WTC11 (cell line): ENCODE results near the gene NEURL3. TPM values are rescaled to one million over a fixed set of nuclear protein-coding genes. Genes with fewer than 3 reads are reported as not detected.
A peak's percentile ranks its signal among the peaks of the same experiment; 100 is the strongest.

Experiments
- ATAC-seq: fragments of 200-7000 bp; cut with Tn5 transposase; 2 replicates; pipeline ENCODE4 v1.10.0; 2021; ENCODE audit warnings: mild to moderate bottlenecking, moderate library complexity
- CTCF ChIA-PET: fragments of 300-600 bp; sonication (Branson Sonifier 250); formaldehyde crosslinking; loops from one replicate; lab custom pipeline; 2021; ENCODE audit warnings: antibody characterized with exemption; lab: Charles Lee
- POLR2A ChIA-PET: fragments of 350-600 bp; sonication (Branson Sonifier 250); formaldehyde crosslinking; loops from one replicate; lab custom pipeline; 2021; ENCODE audit warnings: antibody characterized with exemption; lab: Charles Lee
- DNase-seq: peaks from one replicate; pipeline ENCODE4 v3.0.0; 2021; ENCODE audit warnings: low spot score
- H3K27ac Mint-ChIP-seq: 2 replicates; pipeline ENCODE4 v1.8.0; 2021; ENCODE audit warnings: mixed read lengths
- H3K27me3 Mint-ChIP-seq: 2 replicates; pipeline ENCODE4 v1.8.0; 2021; ENCODE audit warnings: low read depth, mild to moderate bottlenecking, moderate library complexity, mixed read lengths
- H3K36me3 Mint-ChIP-seq: 2 replicates; pipeline ENCODE4 v1.8.0; 2021; ENCODE audit warnings: mixed read lengths
- H3K4me1 Mint-ChIP-seq: 2 replicates; pipeline ENCODE4 v1.8.0; 2022; ENCODE audit warnings: mixed read lengths
- H3K4me3 Mint-ChIP-seq: 2 replicates; pipeline ENCODE4 v1.8.0; 2021; ENCODE audit warnings: mild to moderate bottlenecking, moderate library complexity, mixed read lengths
- H3K9me3 Mint-ChIP-seq: 2 replicates; pipeline ENCODE4 v1.8.0; 2021; ENCODE audit warnings: mixed read lengths
- ELF4 ChIP-seq: sonication (generic); formaldehyde crosslinking; IDR thresholded peaks from 2 replicates; pipeline ENCODE4 v1.8.1; 2022; ENCODE audit warnings: low read depth, mild to moderate bottlenecking, moderate library complexity, missing genetic modification reagents
- ESRRA ChIP-seq: sonication (generic); formaldehyde crosslinking; IDR thresholded peaks from 2 replicates; pipeline ENCODE4 v1.8.1; 2022; ENCODE audit warnings: mild to moderate bottlenecking, missing genetic modification reagents, borderline replicate concordance
- GRHL2 ChIP-seq: fragments of 250-450 bp; sonication (Bioruptor Pico); IDR thresholded peaks from 2 replicates; pipeline ENCODE4 v1.8.0; 2022; ENCODE audit warnings: mild to moderate bottlenecking, moderate library complexity; ENCODE audit not compliant: insufficient replicate concordance, severe bottlenecking
- KAT7 ChIP-seq: sonication (generic); formaldehyde crosslinking; IDR thresholded peaks from 2 replicates; pipeline ENCODE4 v1.8.1; 2023; ENCODE audit warnings: missing genetic modification reagents, mild to moderate bottlenecking, borderline replicate concordance
- NFYB ChIP-seq: sonication (generic); formaldehyde crosslinking; conservative IDR thresholded peaks from 2 replicates; pipeline ENCODE4 v1.8.0; 2022; ENCODE audit warnings: low read depth, missing genetic modification reagents
- RELA ChIP-seq: sonication (generic); formaldehyde crosslinking; IDR thresholded peaks from 2 replicates; pipeline ENCODE4 v1.8.1; 2022; ENCODE audit warnings: missing genetic modification reagents, mild to moderate bottlenecking, borderline replicate concordance
- RORB ChIP-seq: fragments of 250-450 bp; sonication (Bioruptor Pico); IDR thresholded peaks from 2 replicates; pipeline ENCODE4 v1.9.0; 2021; ENCODE audit warnings: mild to moderate bottlenecking
- SMAD4 ChIP-seq: sonication (generic); formaldehyde crosslinking; IDR thresholded peaks from 2 replicates; pipeline ENCODE4 v1.8.0; 2022; ENCODE audit warnings: mild to moderate bottlenecking, missing genetic modification reagents
- SP1 ChIP-seq: sonication (generic); formaldehyde crosslinking; conservative IDR thresholded peaks from 2 replicates; pipeline ENCODE4 v1.8.1; 2022; ENCODE audit warnings: missing genetic modification reagents
- ZNF121 ChIP-seq: sonication (generic); formaldehyde crosslinking; IDR thresholded peaks from 2 replicates; pipeline ENCODE4 v1.8.0; 2023; ENCODE audit warnings: missing genetic modification reagents
- ZNF138 ChIP-seq: sonication (generic); formaldehyde crosslinking; conservative IDR thresholded peaks from 2 replicates; pipeline ENCODE4 v1.8.1; 2022; ENCODE audit warnings: mild to moderate bottlenecking, moderate library complexity, missing genetic modification reagents
- ZNF416 ChIP-seq: fragments of 250-450 bp; sonication (Bioruptor Pico); IDR thresholded peaks from 2 replicates; pipeline ENCODE4 v1.9.0; 2021; ENCODE audit warnings: mild to moderate bottlenecking, inconsistent platforms
- ZNF671 ChIP-seq: fragments of 250-450 bp; sonication (Bioruptor Pico); IDR thresholded peaks from 2 replicates; pipeline ENCODE4 v1.8.0; 2021; ENCODE audit warnings: mild to moderate bottlenecking
- total RNA-seq: library from RNA; stranded (reverse); gene quantifications from 3 replicates; pipeline ENCODE4 v1.2.3, GENCODE V29; 2021
- TF ChIP-seq, protein P1 (sequence below): sonication (generic); formaldehyde crosslinking; IDR thresholded peaks from 2 replicates; pipeline ENCODE4 v1.8.1; 2022; ENCODE audit warnings: mild to moderate bottlenecking, moderate library complexity, missing genetic modification reagents
- TF ChIP-seq, protein P2 (sequence below): sonication (generic); formaldehyde crosslinking; IDR thresholded peaks from 2 replicates; pipeline ENCODE4 v1.8.1; 2022; ENCODE audit warnings: low read depth, missing genetic modification reagents, borderline replicate concordance
- TF ChIP-seq, protein P3 (sequence below): sonication (generic); formaldehyde crosslinking; IDR thresholded peaks from 2 replicates; pipeline ENCODE4 v1.8.0; 2022; ENCODE audit warnings: mild to moderate bottlenecking, missing genetic modification reagents
- TF ChIP-seq, protein P4 (sequence below): sonication (generic); formaldehyde crosslinking; conservative IDR thresholded peaks from 2 replicates; pipeline ENCODE4 v1.8.1; 2023; ENCODE audit warnings: mild to moderate bottlenecking, low read depth, missing genetic modification reagents, moderate library complexity
- TF ChIP-seq, protein P5 (sequence below): sonication (generic); formaldehyde crosslinking; IDR thresholded peaks from 2 replicates; pipeline ENCODE4 v1.8.0; 2022; ENCODE audit warnings: mild to moderate bottlenecking, missing genetic modification reagents
- TF ChIP-seq, protein P6 (sequence below): sonication (generic); formaldehyde crosslinking; IDR thresholded peaks from 2 replicates; pipeline ENCODE4 v1.8.1; 2023; ENCODE audit warnings: mild to moderate bottlenecking, missing genetic modification reagents, moderate library complexity

The NEURL3 gene
- total RNA-seq, 1 experiment from 2014 or later: not detected

DNA sequence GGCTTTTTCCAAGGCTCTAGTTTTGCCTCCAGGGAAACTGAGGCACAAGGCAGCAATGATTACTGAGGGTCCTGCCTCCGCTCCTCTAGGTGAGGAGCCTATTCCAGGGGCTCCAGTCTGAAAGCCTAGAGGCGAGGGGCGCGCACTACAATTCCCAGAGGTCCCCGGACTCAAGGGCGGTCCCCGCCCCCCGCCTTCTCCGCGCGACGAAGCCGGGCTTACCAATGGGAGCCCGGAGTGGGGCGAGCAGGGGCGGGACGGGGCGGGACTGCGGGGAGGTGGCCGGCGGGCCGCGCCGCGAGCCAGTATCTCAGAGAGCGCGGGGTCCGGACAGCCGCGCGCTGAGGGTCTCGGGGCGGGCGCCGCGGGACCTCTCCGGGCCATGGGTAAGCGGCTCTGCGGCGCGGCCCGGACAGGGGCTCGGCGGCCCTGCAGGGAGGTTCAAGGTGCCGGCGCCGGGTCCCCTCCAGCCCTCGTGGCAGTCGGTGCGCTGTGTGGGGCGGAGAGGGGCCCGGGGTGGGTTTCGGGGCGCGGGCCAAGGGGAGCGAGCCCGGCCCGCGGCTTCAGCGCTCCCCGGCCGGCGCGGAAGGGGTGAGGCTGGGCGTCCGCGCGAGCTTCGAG is 31.4 kb upstream of the NEURL3 start, which contains the start of gene ARID5A:
Gene ARID5A, plus strand, starts transcription at position 308 of the 621 bp plus-strand sequence. Its CDS starts 75 bp downstream, at position 383.
- Mint-ChIP-seq H3K27ac (no peak within 1 kb of the TSS), H3K36me3 (no peaks in the 10 kb centered on the region), H3K4me3 (peak within 1 kb of the TSS; percentile 82), H3K4me1 (peaks cover 58% of the 10 kb centered on the region), H3K27me3 (peaks cover 19% of the 10 kb centered on the region), H3K9me3 (no peaks in the 10 kb centered on the region)
- DNase-seq (peak; percentile 96), ATAC-seq (peak; percentile 76)
- CTCF ChIA-PET: interaction anchor here (1.1 to 6.7 kb wide), 4 partner anchors 8 to 26 kb away, joined by 3 to 117 read pairs (median 62); no protein-coding TSS in a partner anchor
- TF ChIP-seq NFYB (CRISPR knock-in tag): peak; percentile 77
- TF ChIP-seq RELA: no peak
- TF ChIP-seq RORB (CRISPR knock-in tag): no peak
- TF ChIP-seq, protein P1, sequence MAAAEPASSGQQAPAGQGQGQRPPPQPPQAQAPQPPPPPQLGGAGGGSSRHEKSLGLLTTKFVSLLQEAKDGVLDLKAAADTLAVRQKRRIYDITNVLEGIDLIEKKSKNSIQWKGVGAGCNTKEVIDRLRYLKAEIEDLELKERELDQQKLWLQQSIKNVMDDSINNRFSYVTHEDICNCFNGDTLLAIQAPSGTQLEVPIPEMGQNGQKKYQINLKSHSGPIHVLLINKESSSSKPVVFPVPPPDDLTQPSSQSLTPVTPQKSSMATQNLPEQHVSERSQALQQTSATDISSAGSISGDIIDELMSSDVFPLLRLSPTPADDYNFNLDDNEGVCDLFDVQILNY (CRISPR knock-in tag): 0 out of 2 replicates have a peak, but pooled peaks have one; percentile 39
- peak; percentile 98 for TF ChIP-seq SP1 (CRISPR knock-in tag)
- POLR2A ChIA-PET: interaction anchor here (1.4 to 2.5 kb wide), 2 partner anchors 11 to 14 kb away, joined by 3 to 9 read pairs; no protein-coding TSS in a partner anchor

DNA sequence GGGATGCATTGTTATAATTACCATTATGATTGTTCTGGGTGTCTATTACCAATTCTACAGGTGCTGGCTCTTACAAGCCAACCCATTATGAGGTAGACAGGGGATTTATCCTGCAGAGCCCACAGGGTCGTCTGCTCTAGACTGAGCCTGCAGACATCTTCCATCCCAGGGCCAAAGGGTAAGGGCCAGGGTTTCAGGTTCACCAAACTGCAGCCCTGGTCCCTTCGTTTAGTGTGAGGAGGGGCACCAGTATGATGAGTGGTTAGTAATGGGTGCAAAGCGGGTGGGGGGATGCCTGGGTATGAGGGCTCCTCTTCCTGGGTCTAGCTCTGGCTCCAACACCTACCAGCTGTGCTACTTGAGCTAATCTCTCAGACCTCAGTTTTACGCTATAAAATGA is 30.2 kb upstream of the NEURL3 start:
- no peak overlapping the region for H3K27ac Mint-ChIP-seq
- CTCF ChIA-PET: interaction anchor here (0.6 to 6.7 kb wide), 9 partner anchors 8 to 214 kb away, joined by 3 to 64 read pairs (median 4); no protein-coding TSS in a partner anchor
- ATAC-seq: no peak
- POLR2A ChIA-PET: interaction anchor here (0.5 to 0.6 kb wide), 3 partner anchors 243 to 1650 kb away, joined by 3 to 4 read pairs (median 3); no protein-coding TSS in a partner anchor
- no peaks in the 10 kb centered on the region for H3K9me3 Mint-ChIP-seq
- H3K4me1 Mint-ChIP-seq: peaks cover 51% of the 10 kb centered on the region
- H3K36me3 Mint-ChIP-seq: no peaks in the 10 kb centered on the region
- DNase-seq: no peak
- H3K27me3 Mint-ChIP-seq: peaks cover 23% of the 10 kb centered on the region
- no peak for TF ChIP-seq KAT7
- no peak for TF ChIP-seq ELF4 (CRISPR knock-in tag)
- TF ChIP-seq, protein P2, sequence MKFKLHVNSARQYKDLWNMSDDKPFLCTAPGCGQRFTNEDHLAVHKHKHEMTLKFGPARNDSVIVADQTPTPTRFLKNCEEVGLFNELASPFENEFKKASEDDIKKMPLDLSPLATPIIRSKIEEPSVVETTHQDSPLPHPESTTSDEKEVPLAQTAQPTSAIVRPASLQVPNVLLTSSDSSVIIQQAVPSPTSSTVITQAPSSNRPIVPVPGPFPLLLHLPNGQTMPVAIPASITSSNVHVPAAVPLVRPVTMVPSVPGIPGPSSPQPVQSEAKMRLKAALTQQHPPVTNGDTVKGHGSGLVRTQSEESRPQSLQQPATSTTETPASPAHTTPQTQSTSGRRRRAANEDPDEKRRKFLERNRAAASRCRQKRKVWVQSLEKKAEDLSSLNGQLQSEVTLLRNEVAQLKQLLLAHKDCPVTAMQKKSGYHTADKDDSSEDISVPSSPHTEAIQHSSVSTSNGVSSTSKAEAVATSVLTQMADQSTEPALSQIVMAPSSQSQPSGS (CRISPR knock-in tag): no peak
- no peak for TF ChIP-seq ZNF671 (CRISPR knock-in tag)
- TF ChIP-seq ESRRA (CRISPR knock-in tag): no peak
- TF ChIP-seq ZNF138 (CRISPR knock-in tag): no peak
- H3K4me3 Mint-ChIP-seq: no peak overlapping the region

DNA sequence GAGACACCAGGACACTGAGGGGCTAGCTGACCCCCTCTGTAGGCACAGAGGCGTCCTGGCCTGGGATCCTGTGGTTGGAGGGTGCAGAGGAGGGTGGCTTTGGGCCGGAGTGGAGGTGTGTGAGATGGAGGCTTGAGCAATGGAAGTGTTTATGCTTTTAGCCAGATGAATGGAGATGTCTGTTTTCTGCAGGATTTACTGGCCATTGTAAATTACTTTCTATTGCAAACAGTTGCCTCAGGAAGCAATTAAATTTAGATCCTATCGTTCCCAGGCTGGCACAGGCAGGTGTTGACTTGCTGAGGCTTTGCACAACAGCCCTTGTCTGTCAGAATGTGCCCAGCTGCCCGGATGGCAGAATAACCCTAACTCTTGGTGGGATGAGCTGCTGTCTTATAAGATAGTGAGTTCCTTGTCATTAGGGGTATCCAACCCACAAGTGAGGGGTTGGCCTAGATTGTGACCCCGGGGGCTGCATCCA is 29.6 kb upstream of the NEURL3 start:
- no peak for DNase-seq
- Mint-ChIP-seq H3K27me3 (peaks cover 27% of the 10 kb centered on the region), H3K27ac (no peak overlapping the region), H3K36me3 (no peaks in the 10 kb centered on the region), H3K9me3 (no peaks in the 10 kb centered on the region), H3K4me1 (peaks cover 45% of the 10 kb centered on the region), H3K4me3 (no peak overlapping the region)
- CTCF ChIA-PET: interaction anchor here (1.2 to 6.7 kb wide), 2 partner anchors 8 to 19 kb away, joined by 4 to 64 read pairs; no protein-coding TSS in a partner anchor
- TF ChIP-seq SP1 (CRISPR knock-in tag): no peak
- TF ChIP-seq SMAD4 (CRISPR knock-in tag): no peak
- ATAC-seq: no peak
- POLR2A ChIA-PET: interaction anchor here (0.7 kb wide), 1 partner anchor 26 kb away, joined by 3 read pairs; no protein-coding TSS in a partner anchor

DNA sequence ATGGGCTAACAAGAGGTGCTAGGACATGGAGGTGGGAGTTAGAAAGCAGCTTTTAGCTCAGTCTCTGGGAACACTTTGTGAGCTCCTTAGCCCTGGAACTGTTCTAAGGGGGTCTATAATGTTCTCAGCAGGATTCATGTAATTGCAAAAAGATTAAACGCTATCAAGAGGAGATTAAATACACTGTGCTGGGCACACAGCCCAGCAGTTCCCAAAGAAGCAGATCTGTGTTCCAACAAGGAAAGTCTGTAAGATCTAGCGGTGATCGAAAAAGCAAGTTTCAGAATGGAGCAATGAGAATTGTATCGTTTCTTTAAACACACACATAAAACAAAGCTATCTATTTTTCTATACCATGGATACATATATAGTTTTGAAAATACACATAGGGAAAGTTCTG is 29.0 kb upstream of the NEURL3 start:
- no peak overlapping the region for H3K4me3 Mint-ChIP-seq
- no peak overlapping the region for H3K27ac Mint-ChIP-seq
- no peaks in the 10 kb centered on the region for H3K36me3 Mint-ChIP-seq
- ATAC-seq (no peak), DNase-seq (no peak)
- ChIA-PET POLR2A (no interaction called here), CTCF (interaction anchor here (2.1 to 7.7 kb wide), 4 partner anchors 14 to 25 kb away, joined by 10 to 84 read pairs (median 26); no protein-coding TSS in a partner anchor)
- peaks cover 39% of the 10 kb centered on the region for H3K4me1 Mint-ChIP-seq
- H3K9me3 Mint-ChIP-seq: no peaks in the 10 kb centered on the region
- peaks cover 27% of the 10 kb centered on the region for H3K27me3 Mint-ChIP-seq
- TF ChIP-seq, protein P3, sequence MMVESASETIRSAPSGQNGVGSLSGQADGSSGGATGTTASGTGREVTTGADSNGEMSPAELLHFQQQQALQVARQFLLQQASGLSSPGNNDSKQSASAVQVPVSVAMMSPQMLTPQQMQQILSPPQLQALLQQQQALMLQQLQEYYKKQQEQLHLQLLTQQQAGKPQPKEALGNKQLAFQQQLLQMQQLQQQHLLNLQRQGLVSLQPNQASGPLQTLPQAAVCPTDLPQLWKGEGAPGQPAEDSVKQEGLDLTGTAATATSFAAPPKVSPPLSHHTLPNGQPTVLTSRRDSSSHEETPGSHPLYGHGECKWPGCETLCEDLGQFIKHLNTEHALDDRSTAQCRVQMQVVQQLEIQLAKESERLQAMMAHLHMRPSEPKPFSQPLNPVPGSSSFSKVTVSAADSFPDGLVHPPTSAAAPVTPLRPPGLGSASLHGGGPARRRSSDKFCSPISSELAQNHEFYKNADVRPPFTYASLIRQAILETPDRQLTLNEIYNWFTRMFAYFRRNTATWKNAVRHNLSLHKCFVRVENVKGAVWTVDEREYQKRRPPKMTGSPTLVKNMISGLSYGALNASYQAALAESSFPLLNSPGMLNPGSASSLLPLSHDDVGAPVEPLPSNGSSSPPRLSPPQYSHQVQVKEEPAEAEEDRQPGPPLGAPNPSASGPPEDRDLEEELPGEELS (CRISPR knock-in tag): no peak
- TF ChIP-seq NFYB (CRISPR knock-in tag): no peak
- no peak for TF ChIP-seq KAT7
- no peak for TF ChIP-seq RELA
- TF ChIP-seq GRHL2 (CRISPR knock-in tag): no peak
- TF ChIP-seq, protein P4, sequence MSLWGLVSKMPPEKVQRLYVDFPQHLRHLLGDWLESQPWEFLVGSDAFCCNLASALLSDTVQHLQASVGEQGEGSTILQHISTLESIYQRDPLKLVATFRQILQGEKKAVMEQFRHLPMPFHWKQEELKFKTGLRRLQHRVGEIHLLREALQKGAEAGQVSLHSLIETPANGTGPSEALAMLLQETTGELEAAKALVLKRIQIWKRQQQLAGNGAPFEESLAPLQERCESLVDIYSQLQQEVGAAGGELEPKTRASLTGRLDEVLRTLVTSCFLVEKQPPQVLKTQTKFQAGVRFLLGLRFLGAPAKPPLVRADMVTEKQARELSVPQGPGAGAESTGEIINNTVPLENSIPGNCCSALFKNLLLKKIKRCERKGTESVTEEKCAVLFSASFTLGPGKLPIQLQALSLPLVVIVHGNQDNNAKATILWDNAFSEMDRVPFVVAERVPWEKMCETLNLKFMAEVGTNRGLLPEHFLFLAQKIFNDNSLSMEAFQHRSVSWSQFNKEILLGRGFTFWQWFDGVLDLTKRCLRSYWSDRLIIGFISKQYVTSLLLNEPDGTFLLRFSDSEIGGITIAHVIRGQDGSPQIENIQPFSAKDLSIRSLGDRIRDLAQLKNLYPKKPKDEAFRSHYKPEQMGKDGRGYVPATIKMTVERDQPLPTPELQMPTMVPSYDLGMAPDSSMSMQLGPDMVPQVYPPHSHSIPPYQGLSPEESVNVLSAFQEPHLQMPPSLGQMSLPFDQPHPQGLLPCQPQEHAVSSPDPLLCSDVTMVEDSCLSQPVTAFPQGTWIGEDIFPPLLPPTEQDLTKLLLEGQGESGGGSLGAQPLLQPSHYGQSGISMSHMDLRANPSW (CRISPR knock-in tag): no peak
- TF ChIP-seq, protein P5, sequence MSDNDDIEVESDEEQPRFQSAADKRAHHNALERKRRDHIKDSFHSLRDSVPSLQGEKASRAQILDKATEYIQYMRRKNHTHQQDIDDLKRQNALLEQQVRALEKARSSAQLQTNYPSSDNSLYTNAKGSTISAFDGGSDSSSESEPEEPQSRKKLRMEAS (CRISPR knock-in tag): no peak
- no peak for TF ChIP-seq ZNF416
- TF ChIP-seq ZNF121 (CRISPR knock-in tag): no peak
- TF ChIP-seq, protein P6, sequence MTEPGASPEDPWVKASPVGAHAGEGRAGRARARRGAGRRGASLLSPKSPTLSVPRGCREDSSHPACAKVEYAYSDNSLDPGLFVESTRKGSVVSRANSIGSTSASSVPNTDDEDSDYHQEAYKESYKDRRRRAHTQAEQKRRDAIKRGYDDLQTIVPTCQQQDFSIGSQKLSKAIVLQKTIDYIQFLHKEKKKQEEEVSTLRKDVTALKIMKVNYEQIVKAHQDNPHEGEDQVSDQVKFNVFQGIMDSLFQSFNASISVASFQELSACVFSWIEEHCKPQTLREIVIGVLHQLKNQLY (CRISPR knock-in tag): no peak
